Left lung (tissue), 10 donors: Measurements from ENCODE around the gene SHANK1. TPM values are rescaled to one million over a fixed set of nuclear protein-coding genes. Genes with fewer than 3 reads are reported as not detected.

Source experiments
- ATAC-seq: fragments of 200-7000 bp; cut with Tn5 transposase; one replicate; pipeline ENCODE4 v1.9.1; 2020; ENCODE audit warnings: moderate library complexity
- DNase-seq, 4 donors: peaks; one replicate each; pipeline ENCODE4 v3.0.0-alpha.2; 2013 to 2020
- H3K27ac ChIP-seq, 2 donors: fragments of 200-600 bp; sonication (generic) in 1 of 2; one replicate each; pipeline versions ENCODE4 v1.5.0 to v1.8.0; 2020 to 2021
- H3K27me3 ChIP-seq, 2 donors: fragments of 200-600 bp; sonication (generic) in 1 of 2; one replicate each; pipeline versions ENCODE4 v1.5.0 to v1.8.0; 2020 to 2021
- H3K36me3 ChIP-seq, 2 donors: fragments of 200-600 bp; sonication (generic) in 1 of 2; one replicate each; pipeline versions ENCODE4 v1.5.0 to v1.8.0; 2020 to 2021
- H3K4me1 ChIP-seq, 2 donors: fragments of 200-600 bp; one replicate each; pipeline ENCODE4 v1.8.0; 2021
- H3K4me3 ChIP-seq, 2 donors: fragments of 200-600 bp; sonication (generic) in 1 of 2; one replicate each; pipeline versions ENCODE4 v1.5.0 to v1.8.0; 2020 to 2021; ENCODE audit warnings: mild to moderate bottlenecking in 1 of 2
- H3K9me3 ChIP-seq, 2 donors: fragments of 200-600 bp; sonication (generic) in 1 of 2; one replicate each; pipeline versions ENCODE4 v1.5.0 to v1.8.0; 2020 to 2021
- intact Hi-C, 2 donors: fragments of 100-400 bp; cut with DNase I; formaldehyde crosslinking; loops; one replicate each; pipeline versions ENCODE4 v1.11.2 to v1.14.2; 2022
- polyA plus RNA-seq, 6 donors: library from polyadenylated mRNA; unstranded; fragments of 120-200 nt; gene quantifications; one replicate each; pipeline ENCODE4 v1.2.1, GENCODE V29; 2013; ENCODE audit not compliant: insufficient read length in 6 of 6
- total RNA-seq, 2 donors: library from RNA; stranded (reverse); fragmentation: NEBNext Ultra II Directional; extraction: Animal tissue kit (Norgen Biotek cat#: 25700); gene quantifications; one replicate each; pipeline ENCODE4 v1.2.1, GENCODE V29; 2021
- TF ChIP-seq, protein P1 (sequence below), 2 donors: fragments of 200-600 bp; sonication (generic) in 1 of 2; IDR thresholded peaks; one replicate each; pipeline versions ENCODE4 v1.5.0 to v1.8.0; 2021; ENCODE audit warnings: antibody characterized with exemption in 2 of 2
- donor health status: DM: no; HTN: yes; CAD: no.
- donor health status: DM: no; HTN: no; CAD: no.

Gene SHANK1
- total and polyA plus RNA-seq, 8 donors = 0.21 to 7.5 (median 4.9) TPM

- Histone ChIP-seq H3K27ac (no peak within 1 kb of the TSS), H3K9me3 (peaks cover 0 to 12% of the 10 kb centered on the region in 2 donors), H3K27me3 (peaks cover 22 to 82% of the 10 kb centered on the region in 2 donors), H3K4me1 (no peaks in the 10 kb centered on the region), H3K36me3 (no peaks in the 10 kb centered on the region), H3K4me3 (peak within 1 kb of the TSS; percentile 15 to 34)
- TF ChIP-seq, protein P1, sequence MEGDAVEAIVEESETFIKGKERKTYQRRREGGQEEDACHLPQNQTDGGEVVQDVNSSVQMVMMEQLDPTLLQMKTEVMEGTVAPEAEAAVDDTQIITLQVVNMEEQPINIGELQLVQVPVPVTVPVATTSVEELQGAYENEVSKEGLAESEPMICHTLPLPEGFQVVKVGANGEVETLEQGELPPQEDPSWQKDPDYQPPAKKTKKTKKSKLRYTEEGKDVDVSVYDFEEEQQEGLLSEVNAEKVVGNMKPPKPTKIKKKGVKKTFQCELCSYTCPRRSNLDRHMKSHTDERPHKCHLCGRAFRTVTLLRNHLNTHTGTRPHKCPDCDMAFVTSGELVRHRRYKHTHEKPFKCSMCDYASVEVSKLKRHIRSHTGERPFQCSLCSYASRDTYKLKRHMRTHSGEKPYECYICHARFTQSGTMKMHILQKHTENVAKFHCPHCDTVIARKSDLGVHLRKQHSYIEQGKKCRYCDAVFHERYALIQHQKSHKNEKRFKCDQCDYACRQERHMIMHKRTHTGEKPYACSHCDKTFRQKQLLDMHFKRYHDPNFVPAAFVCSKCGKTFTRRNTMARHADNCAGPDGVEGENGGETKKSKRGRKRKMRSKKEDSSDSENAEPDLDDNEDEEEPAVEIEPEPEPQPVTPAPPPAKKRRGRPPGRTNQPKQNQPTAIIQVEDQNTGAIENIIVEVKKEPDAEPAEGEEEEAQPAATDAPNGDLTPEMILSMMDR (IDR thresholded peaks at IDR 0.05) = no peak
- intact Hi-C loops = no loop called here
- DNase-seq = peak in 1 of 4 donors; percentile 23
- ATAC-seq = peak; percentile 92
Measured at GRCh38 chr19:50639121-50640112, 80.2 kb downstream of the SHANK1 start, which contains the start of gene SYT3. Gene SYT3, minus strand, starts transcription at chr19:50639881. Its CDS starts 2,470 bp downstream, at chr19:50637411.

DNA sequence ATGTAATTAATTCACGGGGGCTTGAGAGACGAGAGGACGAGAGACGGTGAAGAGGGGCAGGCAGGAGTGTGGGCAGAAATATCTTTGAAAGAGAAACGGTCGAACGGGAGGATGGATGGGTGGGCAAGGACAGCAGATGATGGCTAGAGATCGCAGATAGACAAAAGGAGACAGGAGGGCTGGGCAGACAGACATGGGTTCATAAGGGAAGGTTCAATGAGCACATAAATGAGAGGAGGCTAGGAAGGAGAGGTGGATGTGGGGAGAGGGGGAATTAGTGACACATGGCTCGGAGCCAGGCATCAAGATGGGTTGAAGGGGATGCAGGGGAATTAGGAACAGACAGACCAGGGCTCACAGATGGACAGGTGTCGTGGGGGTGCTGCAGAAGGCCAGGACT lies 81.0 kb downstream of the SHANK1 start:
- intact Hi-C loops = no loop called here
- H3K27ac ChIP-seq = no peak overlapping the region
- peaks cover 22 to 74% of the 10 kb centered on the region in 2 donors for H3K27me3 ChIP-seq
- ATAC-seq = no peak
- no peaks in the 10 kb centered on the region for H3K36me3 ChIP-seq
- TF ChIP-seq, protein P1 (IDR thresholded peaks at IDR 0.05) = no peak
- no peaks in the 10 kb centered on the region for H3K4me1 ChIP-seq
- peaks cover 0 to 20% of the 10 kb centered on the region in 2 donors for H3K9me3 ChIP-seq
- DNase-seq = no peak
- H3K4me3 ChIP-seq = no peak overlapping the region

DNA sequence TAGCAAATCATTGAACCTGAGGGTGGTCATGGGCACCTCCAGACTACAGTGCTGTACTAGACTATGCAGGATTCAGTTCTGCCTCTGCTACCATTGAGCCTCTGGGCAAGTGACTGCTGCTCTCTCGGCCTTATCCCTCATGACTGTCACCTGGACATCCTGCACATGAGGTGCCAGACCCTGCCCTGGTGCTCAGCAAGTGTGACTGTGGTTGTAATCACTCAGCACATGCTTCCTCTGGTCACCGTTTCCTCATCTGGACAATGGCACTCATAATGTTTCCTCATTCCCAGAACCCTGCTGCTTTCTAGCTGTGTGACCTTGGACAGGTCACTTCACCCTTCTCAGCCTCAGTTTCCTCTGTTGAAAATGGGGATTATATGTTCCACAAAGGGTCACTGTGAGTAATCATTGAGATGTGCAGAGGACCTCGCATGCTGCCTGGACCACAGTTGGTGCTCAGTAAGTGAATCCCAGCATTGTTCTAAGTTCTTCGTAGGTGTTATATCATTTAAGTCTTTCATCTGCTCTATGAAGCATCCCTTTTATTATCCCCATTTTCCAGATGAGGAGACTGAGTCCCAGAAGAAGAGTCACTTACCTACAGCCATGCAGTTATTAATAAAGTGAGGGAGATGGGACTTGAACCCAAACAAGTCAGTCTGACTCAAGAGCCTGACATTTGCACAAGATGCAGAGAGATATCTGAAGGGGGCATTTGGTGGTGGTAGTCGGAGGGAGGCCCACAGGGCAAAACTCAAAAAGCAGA lies 83.1 kb downstream of the SHANK1 start:
- no peaks in the 10 kb centered on the region for H3K36me3 ChIP-seq
- ATAC-seq (no peak), DNase-seq (no peak)
- TF ChIP-seq, protein P1 (IDR thresholded peaks at IDR 0.05) = no peak
- H3K4me3 ChIP-seq = no peak overlapping the region
- no peak overlapping the region for H3K27ac ChIP-seq
- H3K27me3 ChIP-seq = peaks cover 22 to 65% of the 10 kb centered on the region in 2 donors
- intact Hi-C loops = no loop called here
- peaks cover 0 to 29% of the 10 kb centered on the region in 2 donors for H3K9me3 ChIP-seq
- no peaks in the 10 kb centered on the region for H3K4me1 ChIP-seq

GRCh38 chr19:50633973-50634372 lies 85.6 kb downstream of the SHANK1 start:
- no peak for DNase-seq
- Histone ChIP-seq H3K36me3 (no peaks in the 10 kb centered on the region), H3K27ac (no peak overlapping the region)

More at GRCh38 chr19:50633973-50634372, 85.6 kb downstream of the SHANK1 start:
- TF ChIP-seq, protein P1 (IDR thresholded peaks at IDR 0.05) = no peak
- no peaks in the 10 kb centered on the region for H3K4me1 ChIP-seq
- H3K27me3 ChIP-seq = peaks cover 8 to 53% of the 10 kb centered on the region in 2 donors
- intact Hi-C loops = no loop called here
- H3K4me3 ChIP-seq = no peak overlapping the region
- H3K9me3 ChIP-seq = peaks cover 0 to 29% of the 10 kb centered on the region in 2 donors
- no peak for ATAC-seq
